SK-N-SH (cell line): Measurements from ENCODE around the gene GTF2H4. TPM values are rescaled to one million over a fixed set of nuclear protein-coding genes. Genes with fewer than 3 reads are reported as not detected.
"Not testable (repeated sequence)": the region's sequence is repeated elsewhere in the genome, so short reads cannot be mapped to it uniquely, and the experiment has no call there.

ENCODE experiments used
- CTCF ChIA-PET: fragments of 300-600, 350-600 bp; formaldehyde crosslinking; extraction: SDS; loops from one replicate; lab custom pipeline; 2021; lab: Yijun Ruan, JAX
- POLR2A ChIA-PET: fragments of 350-600 bp; sonication (Branson Sonifier 250); formaldehyde crosslinking; extraction: SDS; loops from one replicate; lab custom pipeline; 2020; ENCODE audit warnings: antibody characterized with exemption, inconsistent platforms; lab: Yijun Ruan, JAX
- DNase-seq: peaks from one replicate; pipeline ENCODE4 v3.0.0; 2012
- H2AFZ ChIP-seq: fragments of 200-600 bp; sonication (generic); 2 replicates; pipeline ENCODE4 v1.8.1; 2016; ENCODE audit warnings: antibody characterized with exemption, mild to moderate bottlenecking, low read depth
- H3F3A ChIP-seq: fragments of 200-600 bp; sonication (generic); replicated peaks from 2 replicates; pipeline ENCODE3; 2016; ENCODE audit warnings: antibody characterized with exemption, mild to moderate bottlenecking; ENCODE audit not compliant: insufficient read depth
- H3K27ac ChIP-seq, 2 experiments: fragments of 200-500 bp in 1 of 2; fragments of 200-600 bp in 1 of 2; sonication (Bioruptor generic) in 1 of 2; sonication (generic), shearing (Covaris generic) in 1 of 2; 2 replicates each; pipeline versions ENCODE4 v1.5.1 to v1.6.1; 2014 to 2016; ENCODE audit warnings: low read depth in 2 of 2, inconsistent platforms in 1 of 2, low read length in 1 of 2, mild to moderate bottlenecking in 1 of 2, mixed read lengths in 1 of 2
- H3K27me3 ChIP-seq: fragments of 200-600 bp; sonication (generic), shearing (Covaris generic); 2 replicates; pipeline ENCODE4 v1.6.1; 2016; ENCODE audit warnings: mixed run types; ENCODE audit not compliant: insufficient read depth
- H3K36me3 ChIP-seq, 2 experiments: fragments of 200-500 bp in 1 of 2; fragments of 200-600 bp in 1 of 2; sonication (Bioruptor generic) in 1 of 2; sonication (generic) in 1 of 2; replicated peaks in 1 of 2; 2 replicates each; pipeline versions ENCODE3 to v1.5.1; 2014 to 2016; ENCODE audit warnings: low read length in 1 of 2, mild to moderate bottlenecking in 1 of 2; ENCODE audit not compliant: insufficient read depth in 2 of 2, control insufficient read depth in 1 of 2
- H3K4me1 ChIP-seq, 2 experiments: fragments of 200-500 bp in 1 of 2; fragments of 200-600 bp in 1 of 2; sonication (Bioruptor generic) in 1 of 2; sonication (generic), shearing (Covaris generic) in 1 of 2; 2 replicates each; pipeline versions ENCODE4 v1.5.1 to v1.6.1; 2014 to 2016; ENCODE audit warnings: low read depth in 1 of 2, low read length in 1 of 2, mixed run types in 1 of 2; ENCODE audit not compliant: insufficient read depth in 2 of 2, control insufficient read depth in 1 of 2
- H3K4me2 ChIP-seq: fragments of 200-600 bp; sonication (generic), shearing (Covaris generic); 2 replicates; pipeline ENCODE4 v1.6.1; 2017; ENCODE audit warnings: mixed run types
- H3K4me3 ChIP-seq, 2 experiments: fragments of 200-500 bp in 1 of 2; fragments of 200-600 bp in 1 of 2; sonication (Bioruptor generic) in 1 of 2; sonication (generic), shearing (Covaris generic) in 1 of 2; 2 replicates each; pipeline versions ENCODE4 v1.5.1 to v1.8.1; 2014 to 2016; ENCODE audit warnings: low read depth in 2 of 2, inconsistent platforms in 1 of 2, low read length in 1 of 2, mild to moderate bottlenecking in 1 of 2, mixed read lengths in 1 of 2, moderate library complexity in 1 of 2
- H3K79me2 ChIP-seq: fragments of 200-600 bp; sonication (generic); 2 replicates; pipeline ENCODE4 v1.8.1; 2017; ENCODE audit warnings: mild to moderate bottlenecking; ENCODE audit not compliant: insufficient read depth
- H3K9ac ChIP-seq: fragments of 200-600 bp; sonication (generic); 2 replicates; pipeline ENCODE4 v1.6.1; 2017; ENCODE audit warnings: mixed run types
- H3K9me2 ChIP-seq: fragments of 200-600 bp; sonication (generic); 2 replicates; pipeline ENCODE4 v1.6.1; 2017; ENCODE audit warnings: mixed run types
- H3K9me3 ChIP-seq: fragments of 200-600 bp; sonication (generic); 2 replicates; pipeline ENCODE4 v1.6.1; 2017; ENCODE audit warnings: mixed run types, mild to moderate bottlenecking, moderate library complexity
- H4K20me1 ChIP-seq: fragments of 200-600 bp; sonication (generic); 2 replicates; pipeline ENCODE4 v1.6.1; 2017; ENCODE audit warnings: mild to moderate bottlenecking, mixed run types; ENCODE audit not compliant: insufficient read depth
- EP300 ChIP-seq, 2 experiments: IDR thresholded peaks; 2 replicates each; pipeline versions ENCODE4 v1.4.0 to v1.6.1; 2012; ENCODE audit warnings: borderline replicate concordance in 1 of 2, low read depth in 1 of 2, low read length in 1 of 2
- FOSL2 ChIP-seq: IDR thresholded peaks from 2 replicates; pipeline ENCODE4 v1.4.0; 2012; ENCODE audit warnings: low read depth, mild to moderate bottlenecking, moderate library complexity, borderline replicate concordance
- FOXJ3 ChIP-seq: sonication (generic); formaldehyde crosslinking; IDR thresholded peaks from 2 replicates; pipeline ENCODE4 v1.5.1; 2020; ENCODE audit warnings: mild to moderate bottlenecking, missing genetic modification reagents
- NRF1 ChIP-seq: IDR thresholded peaks from 2 replicates; pipeline ENCODE4 v1.6.1; 2012; ENCODE audit warnings: low read depth, mild to moderate bottlenecking, low read length
- RCOR1 ChIP-seq: fragments of 150-350 bp; IDR thresholded peaks from 2 replicates; pipeline ENCODE4 v1.6.1; 2017; ENCODE audit warnings: antibody characterized with exemption, low read length
- RFX5 ChIP-seq: IDR thresholded peaks from 2 replicates; pipeline ENCODE4 v1.6.1; 2012; ENCODE audit warnings: mild to moderate bottlenecking, improper control_type of control experiment, low read length
- RXRA ChIP-seq: IDR thresholded peaks from 2 replicates; pipeline ENCODE4 v1.4.0; 2012; ENCODE audit warnings: low read depth, mild to moderate bottlenecking, borderline replicate concordance
- SIN3A ChIP-seq: IDR thresholded peaks from 2 replicates; pipeline ENCODE4 v1.6.1; 2012; ENCODE audit warnings: low read depth, mild to moderate bottlenecking, low read length, moderate library complexity, borderline replicate concordance
- SMC3 ChIP-seq: IDR thresholded peaks from 2 replicates; pipeline ENCODE4 v1.6.1; 2012; ENCODE audit warnings: low read depth, low read length, improper control_type of control experiment
- TAF1 ChIP-seq: IDR thresholded peaks from 2 replicates; pipeline ENCODE4 v1.6.1; 2012; ENCODE audit warnings: low read depth, mild to moderate bottlenecking, low read length, moderate library complexity, borderline replicate concordance
- WGBS: methylation state at CpG from one replicate; pipeline ENCODE4 v1.1.6; 2017; ENCODE audit warnings: low lambda C conversion rate; 5-methylcytosine and 5-hydroxymethylcytosine counted together
- polyA plus RNA-seq, 3 experiments: library from polyadenylated mRNA; depleted of rRNA; stranded (reverse); fragments of >200 nt; gene quantifications; 2 replicates each; pipeline ENCODE4 v1.2.3, GENCODE V29; 2012
- TF ChIP-seq, protein P1 (sequence below): IDR thresholded peaks from 2 replicates; pipeline ENCODE4 v1.4.0; 2012; ENCODE audit warnings: low read depth
- TF ChIP-seq, protein P2 (sequence below): fragments of 150-350 bp; IDR thresholded peaks from 2 replicates; pipeline ENCODE4 v1.6.1; 2017; ENCODE audit warnings: antibody characterized with exemption, low read length, low read depth, borderline replicate concordance
- TF ChIP-seq, protein P3 (sequence below): IDR thresholded peaks from 2 replicates; pipeline ENCODE4 v1.4.0; 2012; ENCODE audit warnings: low read depth, borderline replicate concordance
- TF ChIP-seq, protein P4 (sequence below): IDR thresholded peaks from 2 replicates; pipeline ENCODE4 v1.4.0; 2012; ENCODE audit warnings: low read depth, borderline replicate concordance

The GTF2H4 gene
- polyA plus RNA-seq, 1 of the 3 experiments (the other 2 are of a cell fraction): 30.7 TPM

DNA sequence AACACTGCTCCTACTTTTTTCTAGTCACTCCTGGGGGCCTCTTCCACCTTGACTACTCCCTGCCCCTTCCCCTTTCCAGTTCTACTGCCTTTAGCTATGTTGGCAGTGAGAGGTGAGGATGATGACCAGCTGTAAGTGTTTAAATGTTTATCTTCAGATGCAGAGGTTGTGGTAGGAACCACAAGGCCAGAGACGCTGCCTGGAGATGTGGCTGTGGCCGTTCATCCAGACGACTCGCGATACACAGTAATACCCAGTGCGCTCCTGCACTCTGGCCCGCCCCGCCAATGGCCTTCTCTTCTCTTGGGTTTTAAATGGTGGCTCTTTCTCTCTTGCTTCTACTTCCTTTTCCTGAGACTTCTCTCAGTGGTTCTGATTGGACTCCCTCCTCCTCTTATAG, 10.7 kb downstream of the GTF2H4 start:
- 97% methylated on average over 8 of the region's 8 CpGs for WGBS
- Histone ChIP-seq H3K4me1 (peaks cover 9 to 16% of the 10 kb centered on the region in 2 experiments; a peak in 3 of 4 replicates), H3K9me3 (no peaks in the 10 kb centered on the region), H3K9me2 (no peaks in the 10 kb centered on the region), H3F3A (no peaks in the 10 kb centered on the region), H3K27me3 (no peaks in the 10 kb centered on the region), H3K79me2 (no peaks in the 10 kb centered on the region), H3K4me3 (no peak overlapping the region), H3K36me3 (peaks cover 15 to 33% of the 10 kb centered on the region in 2 experiments), H2AFZ (no peak overlapping the region), H4K20me1 (no peaks in the 10 kb centered on the region), H3K9ac (no peak overlapping the region), H3K4me2 (no peak overlapping the region), H3K27ac (no peak overlapping the region)
- ChIA-PET POLR2A (interaction anchor here (0.7 kb wide), 1 partner anchor 24 kb away, joined by 3 read pairs; no protein-coding TSS in a partner anchor), CTCF (interaction anchor here (0.6 to 7.2 kb wide), 7 partner anchors 20 to 169 kb away, joined by 3 to 86 read pairs (median 3); no protein-coding TSS in a partner anchor)
- TF ChIP-seq TAF1: no peak
- TF ChIP-seq SMC3: no peak
- TF ChIP-seq SIN3A: no peak
- TF ChIP-seq RXRA: no peak
- TF ChIP-seq, protein P1, sequence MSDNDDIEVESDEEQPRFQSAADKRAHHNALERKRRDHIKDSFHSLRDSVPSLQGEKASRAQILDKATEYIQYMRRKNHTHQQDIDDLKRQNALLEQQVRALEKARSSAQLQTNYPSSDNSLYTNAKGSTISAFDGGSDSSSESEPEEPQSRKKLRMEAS: no peak
- TF ChIP-seq, protein P2, sequence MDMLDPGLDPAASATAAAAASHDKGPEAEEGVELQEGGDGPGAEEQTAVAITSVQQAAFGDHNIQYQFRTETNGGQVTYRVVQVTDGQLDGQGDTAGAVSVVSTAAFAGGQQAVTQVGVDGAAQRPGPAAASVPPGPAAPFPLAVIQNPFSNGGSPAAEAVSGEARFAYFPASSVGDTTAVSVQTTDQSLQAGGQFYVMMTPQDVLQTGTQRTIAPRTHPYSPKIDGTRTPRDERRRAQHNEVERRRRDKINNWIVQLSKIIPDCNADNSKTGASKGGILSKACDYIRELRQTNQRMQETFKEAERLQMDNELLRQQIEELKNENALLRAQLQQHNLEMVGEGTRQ: no peak
- TF ChIP-seq FOXJ3: no peak
- TF ChIP-seq EP300 (IDR thresholded peaks at IDR 0.05; ENCODE audit: borderline replicate concordance in 1 of 2, low read depth in 1 of 2, low read length in 1 of 2): no peak
- TF ChIP-seq, protein P3, sequence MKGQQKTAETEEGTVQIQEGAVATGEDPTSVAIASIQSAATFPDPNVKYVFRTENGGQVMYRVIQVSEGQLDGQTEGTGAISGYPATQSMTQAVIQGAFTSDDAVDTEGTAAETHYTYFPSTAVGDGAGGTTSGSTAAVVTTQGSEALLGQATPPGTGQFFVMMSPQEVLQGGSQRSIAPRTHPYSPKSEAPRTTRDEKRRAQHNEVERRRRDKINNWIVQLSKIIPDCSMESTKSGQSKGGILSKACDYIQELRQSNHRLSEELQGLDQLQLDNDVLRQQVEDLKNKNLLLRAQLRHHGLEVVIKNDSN: no peak
- no peak for TF ChIP-seq RCOR1
- no peak for TF ChIP-seq RFX5
- TF ChIP-seq FOSL2: no peak
- no peak for TF ChIP-seq NRF1
- DNase-seq: no peak

DNA sequence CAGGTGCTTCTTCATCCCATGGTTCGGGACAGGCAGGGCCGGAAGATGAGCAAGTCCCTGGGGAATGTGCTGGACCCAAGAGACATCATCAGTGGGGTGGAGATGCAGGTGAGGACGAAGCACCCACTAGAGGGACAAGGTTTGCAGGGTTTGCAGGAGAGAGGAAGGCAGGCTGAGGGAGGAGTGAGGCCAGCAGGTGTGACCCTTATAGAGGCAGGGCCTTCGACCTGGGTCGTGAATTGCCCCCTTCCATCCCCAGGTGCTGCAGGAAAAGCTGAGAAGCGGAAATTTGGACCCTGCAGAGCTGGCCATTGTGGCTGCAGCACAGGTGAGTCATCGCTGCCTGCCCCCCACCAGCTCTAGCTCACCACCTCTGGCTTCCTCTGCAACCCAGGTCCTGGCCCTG, 14.4 kb downstream of the GTF2H4 start:
- H3K36me3 ChIP-seq: peaks cover 19 to 45% of the 10 kb centered on the region in 2 experiments
- no peaks in the 10 kb centered on the region for H3K79me2 ChIP-seq
- no peak overlapping the region for H3K27ac ChIP-seq
- H3K9me3 ChIP-seq: no peaks in the 10 kb centered on the region
- no peak for DNase-seq
- H3K4me1 ChIP-seq: no peaks in the 10 kb centered on the region
- TF ChIP-seq FOSL2: 0 out of 2 replicates have a peak, but pooled peaks have one; percentile 14
- TF ChIP-seq, protein P4, sequence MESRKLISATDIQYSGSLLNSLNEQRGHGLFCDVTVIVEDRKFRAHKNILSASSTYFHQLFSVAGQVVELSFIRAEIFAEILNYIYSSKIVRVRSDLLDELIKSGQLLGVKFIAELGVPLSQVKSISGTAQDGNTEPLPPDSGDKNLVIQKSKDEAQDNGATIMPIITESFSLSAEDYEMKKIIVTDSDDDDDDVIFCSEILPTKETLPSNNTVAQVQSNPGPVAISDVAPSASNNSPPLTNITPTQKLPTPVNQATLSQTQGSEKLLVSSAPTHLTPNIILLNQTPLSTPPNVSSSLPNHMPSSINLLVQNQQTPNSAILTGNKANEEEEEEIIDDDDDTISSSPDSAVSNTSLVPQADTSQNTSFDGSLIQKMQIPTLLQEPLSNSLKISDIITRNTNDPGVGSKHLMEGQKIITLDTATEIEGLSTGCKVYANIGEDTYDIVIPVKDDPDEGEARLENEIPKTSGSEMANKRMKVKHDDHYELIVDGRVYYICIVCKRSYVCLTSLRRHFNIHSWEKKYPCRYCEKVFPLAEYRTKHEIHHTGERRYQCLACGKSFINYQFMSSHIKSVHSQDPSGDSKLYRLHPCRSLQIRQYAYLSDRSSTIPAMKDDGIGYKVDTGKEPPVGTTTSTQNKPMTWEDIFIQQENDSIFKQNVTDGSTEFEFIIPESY: no peak
- no peaks in the 10 kb centered on the region for H3K9me2 ChIP-seq
- CTCF ChIA-PET: interaction anchor here (1.1 kb wide), 1 partner anchor 15 kb away, joined by 3 read pairs; no protein-coding TSS in a partner anchor
- POLR2A ChIA-PET: no interaction called here
- no peak overlapping the region for H3K4me2 ChIP-seq
- H2AFZ ChIP-seq: no peak overlapping the region
- H3F3A ChIP-seq: no peaks in the 10 kb centered on the region
- H4K20me1 ChIP-seq: no peaks in the 10 kb centered on the region
- WGBS: 75% methylated on average over 7 of the region's 7 CpGs
- H3K9ac ChIP-seq: no peak overlapping the region
- H3K27me3 ChIP-seq: no peaks in the 10 kb centered on the region
- H3K4me3 ChIP-seq: no peak overlapping the region

DNA sequence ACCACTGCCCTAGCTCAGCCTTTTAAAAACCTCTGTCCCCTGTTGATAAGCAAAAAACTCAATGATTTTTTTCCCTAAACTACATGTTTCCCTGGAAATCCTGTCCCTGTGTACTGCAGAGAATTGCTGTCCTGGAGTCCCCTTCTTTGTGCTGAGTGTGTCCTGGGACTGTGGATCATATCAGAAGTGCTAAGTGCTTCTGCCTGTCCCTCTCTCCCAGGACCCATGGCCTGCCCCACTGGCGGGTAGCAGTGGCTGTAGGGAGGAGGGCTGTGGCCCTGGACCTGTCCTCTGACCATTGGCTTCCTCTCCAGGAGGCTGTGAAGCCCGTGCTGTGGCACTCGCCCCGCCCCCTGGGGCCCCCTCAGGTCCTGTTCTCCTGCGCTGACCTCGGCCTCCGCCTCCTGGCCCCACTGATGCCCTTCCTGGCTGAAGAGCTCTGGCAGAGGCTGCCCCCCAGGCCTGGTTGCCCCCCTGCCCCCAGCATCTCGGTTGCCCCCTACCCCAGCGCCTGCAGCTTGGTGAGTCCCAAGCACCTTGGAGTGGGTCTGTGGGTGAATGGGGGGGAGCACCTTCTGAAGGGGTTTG, 16.1 kb downstream of the GTF2H4 start:
- H4K20me1 ChIP-seq, H3K27ac ChIP-seq, H3K4me3 ChIP-seq, H3K27me3 ChIP-seq, DNase-seq, H3F3A ChIP-seq, H3K9ac ChIP-seq, H3K4me2 ChIP-seq, H3K9me2 ChIP-seq, H2AFZ ChIP-seq, POLR2A ChIA-PET, H3K79me2 ChIP-seq, H3K9me3 ChIP-seq, H3K4me1 ChIP-seq: not testable (repeated sequence)
- WGBS: 98% methylated on average over 7 of the region's 9 CpGs
- CTCF ChIA-PET: interaction anchor here (1.6 to 2.6 kb wide), 2 partner anchors 9 to 155 kb away, joined by 4 to 15 read pairs; partner anchors contain the start of gene VARS2
- H3K36me3 ChIP-seq: peaks cover 14 to 42% of the 10 kb centered on the region in 2 experiments
